ENCODE data around the gene TMEM269. TPM values are rescaled to one million over a fixed set of nuclear protein-coding genes. Genes with fewer than 3 reads are reported as not detected.

Gene TMEM269
- total RNA-seq, 1 experiment from 2014 or later = 1.7 TPM

DNA sequence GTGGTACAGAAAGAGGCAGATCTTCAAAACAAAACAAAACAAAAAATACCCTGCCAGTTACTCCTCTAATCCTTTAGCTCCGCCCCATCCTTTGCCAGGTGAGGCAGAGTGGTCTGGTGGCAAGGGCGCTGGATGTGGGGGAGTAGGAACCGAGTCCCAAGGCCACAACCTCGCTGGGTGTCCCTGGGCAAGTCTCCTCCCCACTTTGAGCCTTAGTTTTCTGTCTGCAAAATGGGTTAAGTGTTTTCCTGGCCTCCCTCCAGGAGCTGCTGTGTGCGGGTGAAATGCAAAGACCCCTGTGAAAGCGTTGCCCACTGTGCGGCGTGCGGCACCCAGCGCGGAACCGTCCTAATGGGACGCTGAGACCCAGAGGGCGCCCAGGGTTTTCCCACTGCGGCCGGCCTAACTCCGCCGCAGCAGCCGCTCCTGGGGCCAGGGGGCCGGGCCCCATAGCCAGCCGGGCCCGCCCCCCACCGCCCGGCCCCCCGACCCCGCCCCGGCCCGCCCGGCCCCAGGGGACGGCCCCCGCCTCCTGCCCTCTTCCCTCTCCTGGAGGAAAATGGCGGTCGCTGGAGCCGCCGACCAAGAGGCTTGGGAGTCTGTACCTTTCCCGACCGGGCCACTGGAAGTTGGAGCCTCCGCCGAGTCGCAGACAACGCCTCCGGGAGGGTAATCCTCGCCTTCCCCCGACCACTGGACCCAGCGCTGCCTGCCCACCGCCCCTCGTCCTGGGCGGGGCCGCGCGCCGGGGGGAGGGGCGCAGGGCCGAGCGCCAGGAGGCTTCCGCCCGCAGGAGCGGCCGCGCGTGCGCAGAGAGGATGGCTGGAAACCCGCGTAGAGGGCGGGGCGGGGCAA, 32.0 kb downstream of the TMEM269 start, which contains the start of the genes ERMAP and SVBP:
ERMAP (plus strand) TSS at position 538 of the 855 bp plus-strand sequence. CDS start 13,327 bp downstream, outside the sequence.
SVBP (minus strand) TSS at position 813 of the 855 bp plus-strand sequence. CDS start 853 bp downstream, outside the sequence.
- peak within 1 kb of the TSS; percentile 97 for H3K27ac ChIP-seq (ENCODE audit: low read depth, low read length, poor library complexity, severe bottlenecking)
- no TSS peak for BruUV-seq (replicated peaks)
- DNase-seq (ENCODE audit: low spot score) = peak; percentile 89
- peak within 1 kb of the TSS; percentile 71 for H3K4me3 ChIP-seq (ENCODE audit: low read depth, low read length, poor library complexity, severe bottlenecking)
- H3K9me3 ChIP-seq (ENCODE audit: low read depth, low read length, poor library complexity, severe bottlenecking) = no peaks in the 10 kb centered on the region
- intact Hi-C loops (cut with micrococcal nuclease; ENCODE audit: unreplicated experiment) = no loop called here
- peaks cover 7% of the 10 kb centered on the region for H3K36me3 ChIP-seq (ENCODE audit: insufficient read depth, low read length, poor library complexity, severe bottlenecking)
- H3K27me3 ChIP-seq (replicated peaks; ENCODE audit: insufficient read depth, low read depth, low read length, poor library complexity) = no peaks in the 10 kb centered on the region
- peaks cover 31% of the 10 kb centered on the region for H3K4me1 ChIP-seq (ENCODE audit: insufficient read depth, low read length, poor library complexity, severe bottlenecking)
- ChIA-PET CTCF (no interaction called here), POLR2A (ENCODE audit: low non-redundant PET) (no interaction called here)
- TF ChIP-seq, protein P1, sequence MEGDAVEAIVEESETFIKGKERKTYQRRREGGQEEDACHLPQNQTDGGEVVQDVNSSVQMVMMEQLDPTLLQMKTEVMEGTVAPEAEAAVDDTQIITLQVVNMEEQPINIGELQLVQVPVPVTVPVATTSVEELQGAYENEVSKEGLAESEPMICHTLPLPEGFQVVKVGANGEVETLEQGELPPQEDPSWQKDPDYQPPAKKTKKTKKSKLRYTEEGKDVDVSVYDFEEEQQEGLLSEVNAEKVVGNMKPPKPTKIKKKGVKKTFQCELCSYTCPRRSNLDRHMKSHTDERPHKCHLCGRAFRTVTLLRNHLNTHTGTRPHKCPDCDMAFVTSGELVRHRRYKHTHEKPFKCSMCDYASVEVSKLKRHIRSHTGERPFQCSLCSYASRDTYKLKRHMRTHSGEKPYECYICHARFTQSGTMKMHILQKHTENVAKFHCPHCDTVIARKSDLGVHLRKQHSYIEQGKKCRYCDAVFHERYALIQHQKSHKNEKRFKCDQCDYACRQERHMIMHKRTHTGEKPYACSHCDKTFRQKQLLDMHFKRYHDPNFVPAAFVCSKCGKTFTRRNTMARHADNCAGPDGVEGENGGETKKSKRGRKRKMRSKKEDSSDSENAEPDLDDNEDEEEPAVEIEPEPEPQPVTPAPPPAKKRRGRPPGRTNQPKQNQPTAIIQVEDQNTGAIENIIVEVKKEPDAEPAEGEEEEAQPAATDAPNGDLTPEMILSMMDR (conservative IDR thresholded peaks at IDR 0.05; ENCODE audit: low read depth, low read length) = 0 out of 2 replicates have a peak, but pooled peaks have one; percentile 8
- TF ChIP-seq EZH2 (IDR thresholded peaks at IDR 0.05; ENCODE audit: borderline replicate concordance, low read depth, low read length, poor library complexity, severe bottlenecking) = no peak

DNA sequence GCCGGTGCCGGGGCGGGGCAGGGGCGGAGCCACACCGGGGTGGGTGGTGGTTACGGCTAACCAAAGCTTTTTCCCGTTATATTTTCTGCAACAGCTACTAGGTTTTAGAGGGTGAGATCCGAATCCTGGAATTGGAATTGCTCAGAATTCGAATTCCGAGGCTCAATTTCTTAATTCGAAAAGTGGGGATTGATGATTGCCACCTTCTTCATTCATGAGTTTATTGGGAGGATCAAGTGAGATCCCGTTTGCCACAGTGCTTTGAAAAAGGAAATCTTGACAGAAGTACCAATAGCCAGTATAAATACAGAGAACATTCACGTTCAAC, 32.6 kb downstream of the TMEM269 start:
- Histone ChIP-seq H3K27ac (ENCODE audit: low read depth, low read length, poor library complexity, severe bottlenecking) (peak overlapping the region; percentile 97), H3K27me3 (replicated peaks; ENCODE audit: insufficient read depth, low read depth, low read length, poor library complexity) (no peaks in the 10 kb centered on the region), H3K9me3 (ENCODE audit: low read depth, low read length, poor library complexity, severe bottlenecking) (no peaks in the 10 kb centered on the region), H3K4me1 (ENCODE audit: insufficient read depth, low read length, poor library complexity, severe bottlenecking) (peaks cover 35% of the 10 kb centered on the region), H3K4me3 (ENCODE audit: low read depth, low read length, poor library complexity, severe bottlenecking) (peak overlapping the region; percentile 71), H3K36me3 (ENCODE audit: insufficient read depth, low read length, poor library complexity, severe bottlenecking) (peaks cover 7% of the 10 kb centered on the region)
- ChIA-PET POLR2A (ENCODE audit: low non-redundant PET) (no interaction called here), CTCF (no interaction called here)
- intact Hi-C loops (cut with micrococcal nuclease; ENCODE audit: unreplicated experiment) = no loop called here
- BruUV-seq (replicated peaks) = no TSS peak
- TF ChIP-seq, protein P1 (conservative IDR thresholded peaks at IDR 0.05; ENCODE audit: low read depth, low read length) = no peak
- TF ChIP-seq EZH2 (IDR thresholded peaks at IDR 0.05; ENCODE audit: borderline replicate concordance, low read depth, low read length, poor library complexity, severe bottlenecking) = no peak
- no peak for DNase-seq (ENCODE audit: low spot score)

GRCh38 chr1:42817976-42818375, 33.2 kb downstream of the TMEM269 start:
- Histone ChIP-seq H3K27me3 (replicated peaks; ENCODE audit: insufficient read depth, low read depth, low read length, poor library complexity) (no peaks in the 10 kb centered on the region), H3K36me3 (ENCODE audit: insufficient read depth, low read length, poor library complexity, severe bottlenecking) (peaks cover 7% of the 10 kb centered on the region), H3K9me3 (ENCODE audit: low read depth, low read length, poor library complexity, severe bottlenecking) (no peaks in the 10 kb centered on the region), H3K27ac (ENCODE audit: low read depth, low read length, poor library complexity, severe bottlenecking) (no peak overlapping the region), H3K4me3 (ENCODE audit: low read depth, low read length, poor library complexity, severe bottlenecking) (peak overlapping the region; percentile 71), H3K4me1 (ENCODE audit: insufficient read depth, low read length, poor library complexity, severe bottlenecking) (peaks cover 37% of the 10 kb centered on the region)
- ChIA-PET CTCF (no interaction called here), POLR2A (ENCODE audit: low non-redundant PET) (no interaction called here)
- no TSS peak for BruUV-seq (replicated peaks)
- TF ChIP-seq EZH2 (IDR thresholded peaks at IDR 0.05; ENCODE audit: borderline replicate concordance, low read depth, low read length, poor library complexity, severe bottlenecking) = no peak
- TF ChIP-seq, protein P1 (conservative IDR thresholded peaks at IDR 0.05; ENCODE audit: low read depth, low read length) = no peak
- no peak for DNase-seq (ENCODE audit: low spot score)
- intact Hi-C loops (cut with micrococcal nuclease; ENCODE audit: unreplicated experiment) = no loop called here

Data from A673 (cell line).